SHP77 treated with DMSO at 0.1 percent for 48 hours (cell line): ENCODE measurements around the gene SLFN13.
"Not testable (repeated sequence)": the region's sequence is repeated elsewhere in the genome, so short reads cannot be mapped to it uniquely, and the experiment has no call there.

Source experiments
- DNase-seq: peaks from one replicate; lab custom pipeline; 2025; lab: John Stamatoyannopoulos, UW

SLFN13 gene

GRCh38 chr17:35433075-35433894, 15.3 kb downstream of the SLFN13 start:
- DNase-seq = no peak

GRCh38 chr17:35432176-35433074, 16.1 kb downstream of the SLFN13 start, which contains the start of gene SLFN12:
SLFN12 (minus strand) TSS chr17:35432500; CDS start chr17:35423028, 9,472 bp downstream.
- DNase-seq = no peak

GRCh38 chr17:35429702-35430101, 18.9 kb downstream of the SLFN13 start:
- no peak for DNase-seq

GRCh38 chr17:35428229-35428628, 20.3 kb downstream of the SLFN13 start:
- DNase-seq = no peak

GRCh38 chr17:35423761-35424160, 24.8 kb downstream of the SLFN13 start:
- DNase-seq = no peak

- DNase-seq = not testable (repeated sequence)
Measured at GRCh38 chr17:35421069-35421468, 27.5 kb downstream of the SLFN13 start.

- DNase-seq = no peak
Measured at GRCh38 chr17:35416659-35417058, 31.9 kb downstream of the SLFN13 start.

- not testable (repeated sequence) for DNase-seq
Measured at GRCh38 chr17:35414707-35415106, 33.9 kb downstream of the SLFN13 start.

- no peak for DNase-seq
Measured at GRCh38 chr17:35414247-35414646, 34.3 kb downstream of the SLFN13 start.

- DNase-seq = no peak
Measured at GRCh38 chr17:35407531-35407930, 41.0 kb downstream of the SLFN13 start.

- DNase-seq = no peak
Measured at GRCh38 chr17:35406568-35406967, 42.0 kb downstream of the SLFN13 start.

- no peak for DNase-seq
Measured at GRCh38 chr17:35404360-35404759, 44.2 kb downstream of the SLFN13 start.

- not testable (repeated sequence) for DNase-seq
Measured at GRCh38 chr17:35393783-35394182, 54.8 kb downstream of the SLFN13 start.

GRCh38 chr17:35390663-35391062, 57.9 kb downstream of the SLFN13 start:
- no peak for DNase-seq

GRCh38 chr17:35390156-35390555, 58.4 kb downstream of the SLFN13 start:
- no peak for DNase-seq

GRCh38 chr17:35387496-35387895, 61.1 kb downstream of the SLFN13 start:
- DNase-seq = no peak
